Colon (tissue), 2 donors: ENCODE data around the gene NUMBL.

ENCODE experiments used
- FAIRE-seq: peaks from 2 replicates; lab custom pipeline; 2012; peaks lifted over from hg19 to GRCh38; lab: Jason Lieb, UNC
- donor health status: control.
- donor health status: control.

The NUMBL gene

DNA sequence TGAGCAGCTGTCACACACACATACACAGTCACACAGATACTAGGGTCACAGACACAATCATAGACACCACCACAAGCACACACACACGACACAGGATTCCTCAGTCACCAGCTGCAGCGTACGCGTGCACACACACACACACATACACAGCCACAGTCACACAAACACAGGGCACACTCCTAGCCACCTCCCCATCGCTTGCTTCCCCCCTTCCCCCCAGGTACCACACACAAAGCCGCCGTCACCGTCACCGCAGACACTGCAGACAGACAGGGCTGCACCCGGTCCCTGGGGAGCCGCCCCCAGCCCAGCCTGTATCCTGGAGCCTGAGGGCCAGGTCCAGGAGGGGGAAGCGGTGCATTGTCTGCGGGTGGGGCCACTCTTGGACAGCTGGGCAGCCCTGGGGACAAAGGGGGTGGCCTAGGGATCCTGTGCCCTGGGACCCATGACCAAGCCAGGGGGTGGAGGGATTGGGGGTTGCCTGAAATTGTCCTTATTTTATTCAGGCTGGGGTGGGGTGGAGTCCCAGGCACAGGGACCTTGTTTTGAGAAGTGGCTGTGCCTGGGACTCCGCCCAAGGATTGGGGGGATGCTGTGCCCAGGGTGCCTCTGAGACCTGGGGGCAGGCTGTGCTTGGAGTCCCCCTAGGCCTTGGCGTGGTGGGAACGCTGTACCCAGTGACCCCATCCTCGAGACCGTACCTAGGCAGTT is 957 bp downstream of the NUMBL start:
- no peak for FAIRE-seq

DNA sequence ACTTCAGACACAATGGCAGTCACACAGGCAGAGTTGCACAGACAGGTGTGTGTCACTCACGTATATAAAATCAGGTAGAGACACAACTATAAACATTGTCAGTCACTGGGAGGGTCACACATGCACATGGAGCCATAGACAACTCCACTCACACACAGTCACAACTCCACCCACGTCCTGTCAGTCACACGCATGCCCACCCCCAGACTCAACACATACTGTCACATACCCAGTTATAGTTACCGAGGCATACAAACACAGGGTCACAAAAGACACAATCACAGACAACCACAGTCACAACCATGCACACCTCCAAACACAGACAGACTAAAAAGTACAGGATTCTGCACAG is 1.5 kb downstream of the NUMBL start:
- FAIRE-seq, result no peak

DNA sequence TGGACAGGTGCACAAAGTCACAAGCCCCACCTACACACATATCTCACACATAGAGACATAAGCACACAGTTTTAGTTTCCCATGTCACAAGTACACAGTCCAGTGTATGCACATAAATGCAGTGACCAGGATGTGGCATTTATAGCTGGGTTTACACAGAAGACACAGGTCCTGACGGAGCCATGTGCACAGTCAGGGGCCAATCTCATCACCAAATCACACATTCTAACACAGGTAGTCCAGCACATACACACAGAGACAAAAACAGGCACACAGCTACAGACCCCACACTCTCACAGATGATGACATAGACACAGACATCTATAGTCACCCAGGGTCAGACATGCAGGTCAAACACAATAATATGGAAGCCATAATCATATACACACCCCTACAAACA is 2.1 kb downstream of the NUMBL start:
- FAIRE-seq, result no peak

DNA sequence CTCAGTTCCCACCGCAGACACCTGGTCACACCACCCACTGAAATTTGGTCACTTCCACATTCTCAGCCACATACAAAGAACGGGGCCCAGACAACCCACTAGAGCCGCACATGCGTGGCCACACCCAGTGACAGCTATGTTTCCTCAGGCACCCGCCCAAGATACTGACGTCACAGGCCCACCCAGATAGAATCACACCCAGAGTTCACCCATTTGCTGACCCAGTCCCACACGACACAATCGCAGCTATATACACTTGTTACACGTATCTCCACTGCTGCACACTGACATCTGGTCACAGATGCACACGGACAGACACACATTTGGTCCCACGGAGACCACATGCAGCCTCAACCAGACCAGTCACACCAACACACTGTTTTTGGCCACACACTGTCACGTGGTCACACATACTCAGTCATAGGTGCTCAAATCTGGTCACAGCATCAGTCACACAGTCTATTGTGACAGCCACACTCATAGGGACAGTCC is 2.9 kb downstream of the NUMBL start:
- no peak for FAIRE-seq

DNA sequence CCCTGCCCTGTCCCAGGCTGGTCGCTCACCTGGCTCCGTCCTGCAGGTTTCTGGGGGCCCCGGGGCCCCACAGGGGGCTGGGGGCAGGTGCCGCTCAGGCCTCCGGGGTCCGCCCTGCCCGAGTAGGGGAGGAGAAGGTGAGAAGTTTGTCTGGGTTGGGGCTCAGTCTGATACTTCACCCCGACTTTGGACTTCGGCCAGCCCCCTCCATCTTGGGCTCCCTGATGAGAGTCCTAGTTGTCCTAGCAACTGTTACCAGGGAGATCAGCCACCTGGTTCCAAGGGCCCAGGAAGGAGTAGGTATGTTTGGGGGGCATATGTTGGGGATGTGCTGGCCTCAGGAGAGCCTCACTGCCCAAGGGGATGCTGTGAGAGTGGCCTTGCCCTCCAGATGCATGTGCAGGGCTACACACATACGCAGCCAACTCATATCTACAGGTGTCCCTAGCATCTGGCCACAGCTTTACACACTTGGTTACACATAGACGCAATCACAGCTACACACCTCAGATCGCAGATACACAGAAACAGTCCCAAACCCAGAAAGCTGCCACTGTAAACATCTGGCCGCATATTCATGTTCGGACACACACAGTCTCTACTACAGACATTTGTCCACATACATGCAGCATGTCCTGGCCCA is 3.4 kb downstream of the NUMBL start:
- FAIRE-seq, result no peak

DNA sequence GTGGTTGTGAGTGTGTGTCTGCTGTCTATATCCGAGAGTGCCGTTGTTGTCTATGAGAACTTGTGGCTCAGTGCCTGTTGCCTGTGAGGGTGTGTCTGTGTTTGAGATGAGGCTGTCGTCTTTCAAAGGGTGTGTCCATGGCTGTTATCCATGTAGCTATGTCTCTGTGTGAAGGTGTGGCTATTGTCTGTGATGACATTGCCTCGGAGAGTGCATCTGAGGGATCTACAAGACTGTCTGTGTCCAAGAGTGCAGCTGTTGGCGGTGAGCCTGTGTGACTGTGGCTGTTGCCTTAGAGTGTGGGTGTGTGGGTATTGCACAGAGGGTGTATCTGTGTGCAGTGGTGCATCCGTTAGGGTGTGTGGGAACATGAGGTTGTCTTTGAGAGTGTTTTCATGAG is 4.9 kb downstream of the NUMBL start:
- no peak for FAIRE-seq

DNA sequence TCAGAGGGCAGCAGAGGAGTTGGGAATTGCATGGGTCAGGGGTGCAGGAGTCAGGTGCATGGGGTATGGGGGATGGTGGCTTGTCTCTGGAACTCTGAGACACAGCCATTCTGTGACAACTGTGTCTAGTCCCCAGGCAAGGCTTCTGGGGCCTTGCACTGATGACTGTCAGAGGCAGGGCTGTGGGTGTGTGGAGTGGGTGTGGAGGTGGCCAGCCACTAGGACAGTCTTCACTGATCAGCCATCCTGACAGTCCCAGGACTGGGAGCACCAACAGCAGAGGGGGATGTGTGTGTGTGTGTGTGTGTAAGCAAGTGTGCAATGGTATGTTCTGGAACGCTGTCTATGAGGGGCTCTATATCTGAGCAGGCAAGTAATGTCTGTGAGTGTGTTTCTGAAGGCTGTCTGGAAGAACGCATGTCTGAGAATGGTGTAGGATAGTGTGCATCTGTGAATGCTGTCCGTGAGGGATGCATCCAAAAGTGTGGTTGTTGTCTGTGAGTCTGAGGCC is 5.4 kb downstream of the NUMBL start:
- FAIRE-seq, result no peak

DNA sequence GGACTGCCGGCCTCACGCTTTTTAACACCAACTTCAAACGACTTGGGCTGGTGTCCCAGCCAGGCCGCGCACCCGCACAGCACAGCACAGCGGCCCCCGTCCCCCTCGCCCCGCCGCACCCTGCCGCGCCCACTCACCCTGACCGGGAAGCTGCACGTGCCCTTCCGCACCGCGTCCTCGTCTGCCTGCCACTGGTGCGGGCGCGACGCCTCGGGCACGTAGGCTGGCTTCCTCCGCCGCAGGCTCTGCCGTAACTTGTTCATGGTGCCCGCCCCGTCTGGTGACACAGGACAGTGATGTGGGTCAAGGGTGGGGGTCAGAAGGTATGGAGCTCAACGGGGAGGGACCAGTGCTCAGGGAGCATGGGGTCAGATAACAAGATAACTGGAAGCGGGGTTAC is 6.2 kb downstream of the NUMBL start:
- FAIRE-seq, result no peak

DNA sequence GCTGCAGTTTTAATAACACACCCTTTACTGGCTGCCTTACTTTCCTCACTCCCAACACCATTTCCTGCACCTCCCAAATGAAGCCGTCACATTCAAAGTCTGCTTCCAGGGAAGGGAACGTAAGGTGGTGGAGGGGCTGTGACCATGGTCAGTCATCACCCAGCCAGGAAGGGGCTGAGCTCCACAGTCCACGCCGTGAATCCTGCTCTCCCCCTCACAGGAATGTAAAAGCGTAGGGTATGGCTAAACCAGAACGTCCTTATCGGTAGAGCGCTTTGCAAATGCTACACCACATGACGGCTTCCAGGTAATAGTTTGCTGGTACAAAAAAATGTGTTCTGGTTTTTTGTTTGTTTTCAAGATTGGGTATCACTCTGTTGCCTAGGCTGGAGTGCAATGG is 7.0 kb downstream of the NUMBL start:
- no peak for FAIRE-seq

DNA sequence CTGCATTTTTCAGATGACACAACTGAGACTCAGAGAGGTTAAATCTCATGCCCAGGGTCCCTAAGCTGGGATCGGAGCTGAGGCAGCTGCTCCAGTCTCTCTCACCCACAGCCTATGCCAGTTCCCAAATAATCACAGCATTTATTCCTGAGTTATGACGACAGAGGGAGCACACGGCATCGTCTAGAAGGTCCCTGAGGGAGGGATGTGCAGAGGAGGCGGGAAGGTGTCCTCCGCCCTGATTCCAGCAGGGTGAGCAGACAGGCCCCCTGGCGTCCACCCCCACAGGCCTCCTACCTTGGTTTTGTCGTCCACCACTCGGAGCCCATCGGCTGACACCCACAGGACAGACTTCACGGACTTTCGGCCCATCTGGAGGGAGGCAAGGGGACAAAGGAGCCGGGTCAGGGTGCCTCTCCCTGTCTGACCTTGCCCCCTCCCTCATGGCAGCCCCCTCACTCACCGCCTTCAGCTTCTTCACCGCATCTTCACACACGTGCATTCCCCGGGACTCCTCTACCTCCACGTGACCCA is 8.0 kb downstream of the NUMBL start:
- no peak for FAIRE-seq

DNA sequence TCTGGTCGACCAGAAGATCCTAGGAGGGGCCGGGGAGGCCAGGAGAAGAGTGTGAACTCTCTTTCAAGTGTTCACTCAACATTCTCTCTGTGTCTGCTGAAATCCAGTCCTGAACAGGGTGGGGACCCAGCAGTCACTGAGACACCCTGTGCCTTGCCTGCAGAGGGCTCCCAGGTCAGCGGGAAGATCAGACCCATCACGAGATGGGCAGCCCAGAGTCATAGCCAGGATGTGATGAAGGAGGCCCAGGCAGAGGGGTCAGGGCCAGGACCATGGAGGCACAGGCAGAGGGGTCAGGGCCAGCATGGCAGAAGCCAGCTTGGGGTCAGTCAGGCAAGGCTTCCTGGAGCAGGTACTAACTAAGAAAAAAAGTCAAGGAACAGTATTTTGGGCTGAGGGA is 9.4 kb downstream of the NUMBL start:
- FAIRE-seq, result no peak

DNA sequence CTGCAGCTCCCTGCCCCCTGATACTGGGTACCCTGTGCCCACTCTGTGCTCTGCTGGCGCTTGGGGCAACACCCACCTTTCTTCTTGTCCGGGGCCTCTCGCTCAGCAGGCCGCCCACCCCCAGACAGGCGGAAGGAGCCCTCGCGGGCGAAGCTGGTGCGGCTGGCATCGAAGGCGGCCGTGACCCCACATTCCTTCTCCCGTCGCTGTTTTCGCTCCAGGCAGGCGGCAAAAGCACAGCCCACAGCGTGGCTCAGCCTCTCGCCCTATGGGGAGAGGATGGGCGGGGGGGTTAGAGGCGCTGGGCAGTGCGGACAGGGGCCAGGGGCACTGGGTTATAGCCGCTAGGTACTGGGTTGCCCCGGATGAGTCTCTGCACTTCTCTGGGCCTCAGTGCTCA is 13.3 kb downstream of the NUMBL start:
- no peak for FAIRE-seq

DNA sequence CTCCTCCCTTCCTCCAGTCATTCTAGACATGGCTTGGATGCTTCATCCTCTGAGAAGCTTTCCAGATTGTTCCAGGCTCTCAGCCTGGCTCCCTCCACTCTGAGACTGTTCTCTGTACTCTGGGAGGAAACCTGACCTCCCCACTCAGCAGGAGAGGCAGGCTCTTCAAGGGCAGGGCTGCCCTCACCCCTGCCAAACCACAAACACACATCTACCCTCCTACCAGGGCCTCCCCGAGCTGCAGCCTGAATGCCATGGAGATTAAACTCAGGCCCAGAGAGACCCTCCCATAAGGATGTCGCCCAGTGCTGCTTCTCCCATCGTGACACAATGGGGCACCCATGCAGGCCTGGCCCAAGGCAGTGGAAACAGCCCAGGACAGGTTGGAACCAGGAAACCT is 16.2 kb downstream of the NUMBL start:
- no peak for FAIRE-seq

DNA sequence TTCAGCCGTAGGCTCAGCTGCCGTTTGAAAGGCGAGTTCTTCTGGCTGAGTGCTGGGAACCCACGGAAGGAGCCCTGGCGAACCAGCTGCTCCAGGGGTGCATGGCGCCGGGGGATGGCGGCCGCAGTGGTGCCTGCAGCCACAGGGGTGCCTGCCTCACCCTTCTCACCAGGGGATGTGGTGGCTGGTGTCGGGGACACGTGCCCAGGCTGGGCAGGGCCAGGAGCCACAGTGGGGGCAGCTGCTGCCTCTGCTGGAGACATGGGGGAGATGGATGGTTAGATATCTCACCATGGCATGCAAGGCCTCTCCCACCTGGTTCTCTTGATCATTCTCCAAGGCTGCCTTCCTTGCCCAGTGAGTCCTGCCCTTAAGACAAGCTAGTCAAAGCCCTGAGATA is 17.1 kb downstream of the NUMBL start:
- FAIRE-seq, result no peak

DNA sequence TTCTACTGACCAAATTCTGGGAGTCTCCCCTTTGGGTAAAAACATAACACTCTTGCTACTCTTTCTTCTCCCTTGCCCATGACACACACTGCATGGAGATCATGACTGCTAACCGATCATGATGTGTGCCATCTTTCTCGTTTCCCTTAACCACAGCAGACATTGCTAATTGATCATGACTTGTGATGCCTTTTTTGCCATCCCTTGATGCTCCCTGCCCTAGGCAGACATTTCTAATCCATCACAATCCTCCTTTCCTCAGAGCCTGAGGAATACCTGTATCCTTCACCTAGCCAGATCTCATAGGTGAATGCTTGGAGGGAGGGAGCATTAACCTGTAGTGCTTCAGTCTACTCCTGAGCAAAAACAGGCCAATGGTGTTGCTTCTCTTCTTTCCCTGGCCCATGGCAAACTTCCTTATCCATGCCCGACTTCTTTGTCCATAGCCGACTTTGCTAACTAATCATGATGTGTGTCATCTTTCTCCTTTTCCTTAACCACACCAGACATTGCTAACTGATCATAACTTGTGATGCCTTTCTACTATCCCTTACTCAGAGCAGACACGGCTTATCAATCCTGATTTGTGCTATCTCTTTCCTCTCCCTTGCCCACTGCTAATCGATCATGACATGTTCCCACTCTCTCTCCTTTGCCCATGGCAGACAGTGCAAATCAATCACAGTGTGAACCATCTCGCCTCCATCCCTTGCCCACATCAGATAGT is 17.7 kb downstream of the NUMBL start:
- no peak for FAIRE-seq

DNA sequence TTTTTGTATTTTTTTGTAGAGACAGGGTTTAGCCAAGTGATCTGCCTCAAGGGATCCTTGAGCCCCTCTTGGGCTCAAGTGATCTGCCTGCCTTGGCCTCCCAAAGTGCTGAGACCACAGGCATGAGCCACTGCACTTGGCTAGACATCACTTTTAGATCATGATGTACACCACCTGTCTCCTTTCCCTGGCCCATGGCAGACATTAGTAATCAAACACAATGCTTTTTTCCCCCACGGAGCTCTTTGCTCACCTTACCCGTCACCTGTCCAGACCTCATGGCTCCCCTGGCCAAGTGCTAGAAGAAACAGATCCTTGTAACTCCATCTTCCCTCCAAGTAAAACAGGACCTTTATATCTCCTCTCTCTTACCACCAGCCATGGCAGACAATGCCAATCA is 18.4 kb downstream of the NUMBL start:
- FAIRE-seq, result no peak

DNA sequence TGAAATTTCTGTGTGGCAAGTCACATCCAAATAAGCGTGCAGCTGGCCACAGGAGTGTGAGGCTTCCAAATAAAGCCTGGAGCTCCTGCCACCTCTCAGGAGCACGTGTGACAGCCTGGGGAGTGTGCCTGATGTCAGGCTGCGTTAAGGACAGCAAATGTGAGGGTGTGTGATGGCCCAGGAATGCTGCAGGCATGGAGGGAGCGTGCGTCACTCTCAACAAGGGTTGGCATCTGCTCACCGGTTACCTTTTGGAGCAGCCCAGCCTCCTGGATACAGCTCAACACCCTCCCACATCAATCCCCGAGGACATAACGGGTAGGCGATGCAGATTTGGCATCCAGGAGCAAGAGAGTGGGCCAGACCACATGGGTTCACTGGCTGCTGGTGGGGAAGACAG is 19.0 kb downstream of the NUMBL start:
- no peak for FAIRE-seq

DNA sequence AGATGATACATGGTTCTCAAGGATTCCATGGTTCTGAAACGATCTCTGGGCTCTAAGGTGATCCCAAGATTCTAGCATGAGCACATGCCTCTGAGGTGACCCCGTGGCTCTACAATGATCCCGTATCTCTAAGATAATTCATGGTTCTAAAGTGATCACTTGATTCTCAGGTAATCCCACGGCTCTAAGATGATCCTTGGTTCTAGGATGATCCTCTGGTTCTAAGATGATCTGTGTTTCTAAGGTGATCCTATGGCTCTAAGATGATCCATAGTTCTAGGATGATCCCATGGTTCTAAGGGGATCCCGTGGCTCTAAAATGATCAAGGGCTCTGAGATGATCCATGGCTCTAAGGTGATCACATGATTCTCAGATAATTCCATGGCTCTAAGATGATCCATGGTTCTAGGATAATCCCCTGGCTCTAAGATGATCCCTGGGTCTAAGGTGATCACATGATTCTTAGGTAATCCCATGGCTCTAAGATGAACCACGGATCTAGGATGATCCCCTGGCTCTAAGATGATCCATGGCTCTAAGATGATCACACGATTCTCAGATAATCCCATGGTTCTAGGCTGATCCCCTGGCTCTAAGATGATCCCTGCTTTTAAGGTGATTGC is 21.3 kb downstream of the NUMBL start:
- FAIRE-seq, result no peak

DNA sequence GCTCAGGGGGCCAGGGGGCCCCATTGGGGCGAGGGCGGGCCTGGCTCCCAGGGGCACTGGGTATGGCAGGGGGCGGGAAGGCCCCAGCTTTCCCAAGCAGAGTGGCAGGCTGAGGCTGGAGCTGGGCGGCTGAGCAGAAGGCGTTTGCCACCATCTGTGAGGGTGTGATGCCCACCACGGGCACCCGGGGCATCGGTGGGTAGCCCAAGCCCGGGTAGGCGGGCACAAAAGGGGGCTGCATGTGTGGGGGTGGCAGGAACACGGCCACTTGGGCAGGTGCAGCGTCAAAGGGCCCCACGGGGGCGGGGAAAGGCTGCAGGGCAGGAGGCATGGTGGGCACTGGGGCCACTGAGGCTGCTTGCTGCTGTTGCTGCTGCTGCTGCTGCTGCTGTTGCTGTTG is 22.8 kb downstream of the NUMBL start:
- FAIRE-seq, result no peak

DNA sequence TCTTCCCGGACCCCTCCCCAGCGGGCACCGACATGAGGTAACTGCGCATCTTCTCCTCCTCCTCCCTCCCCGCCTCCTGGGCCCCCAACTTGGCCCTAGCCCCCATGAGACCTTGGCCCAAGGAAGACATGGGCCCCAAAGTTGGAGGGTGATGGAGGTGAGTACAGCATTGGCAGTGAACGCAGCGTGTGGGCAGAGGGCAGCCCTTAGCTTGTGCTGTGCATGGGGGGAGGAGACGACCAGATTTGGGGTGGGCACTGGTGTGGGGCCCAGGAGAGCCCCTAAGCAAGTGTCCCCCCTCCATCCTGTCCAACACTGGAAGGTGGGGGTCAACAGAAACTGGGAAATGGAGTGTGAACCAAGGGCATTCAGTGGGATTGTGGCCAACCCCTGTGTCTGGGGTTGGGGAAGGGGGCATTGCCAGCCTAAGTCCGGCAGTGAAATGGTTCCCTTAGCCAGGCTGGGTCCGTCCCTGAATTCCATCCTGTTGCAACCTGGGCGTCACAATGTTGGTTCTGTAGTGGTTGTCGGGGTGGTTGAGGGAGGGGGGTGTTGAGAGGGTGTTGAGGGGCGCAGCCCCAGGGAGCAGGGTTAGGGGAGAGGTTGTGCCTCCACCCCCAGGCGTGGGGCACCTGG is 23.5 kb downstream of the NUMBL start:
- no peak for FAIRE-seq

DNA sequence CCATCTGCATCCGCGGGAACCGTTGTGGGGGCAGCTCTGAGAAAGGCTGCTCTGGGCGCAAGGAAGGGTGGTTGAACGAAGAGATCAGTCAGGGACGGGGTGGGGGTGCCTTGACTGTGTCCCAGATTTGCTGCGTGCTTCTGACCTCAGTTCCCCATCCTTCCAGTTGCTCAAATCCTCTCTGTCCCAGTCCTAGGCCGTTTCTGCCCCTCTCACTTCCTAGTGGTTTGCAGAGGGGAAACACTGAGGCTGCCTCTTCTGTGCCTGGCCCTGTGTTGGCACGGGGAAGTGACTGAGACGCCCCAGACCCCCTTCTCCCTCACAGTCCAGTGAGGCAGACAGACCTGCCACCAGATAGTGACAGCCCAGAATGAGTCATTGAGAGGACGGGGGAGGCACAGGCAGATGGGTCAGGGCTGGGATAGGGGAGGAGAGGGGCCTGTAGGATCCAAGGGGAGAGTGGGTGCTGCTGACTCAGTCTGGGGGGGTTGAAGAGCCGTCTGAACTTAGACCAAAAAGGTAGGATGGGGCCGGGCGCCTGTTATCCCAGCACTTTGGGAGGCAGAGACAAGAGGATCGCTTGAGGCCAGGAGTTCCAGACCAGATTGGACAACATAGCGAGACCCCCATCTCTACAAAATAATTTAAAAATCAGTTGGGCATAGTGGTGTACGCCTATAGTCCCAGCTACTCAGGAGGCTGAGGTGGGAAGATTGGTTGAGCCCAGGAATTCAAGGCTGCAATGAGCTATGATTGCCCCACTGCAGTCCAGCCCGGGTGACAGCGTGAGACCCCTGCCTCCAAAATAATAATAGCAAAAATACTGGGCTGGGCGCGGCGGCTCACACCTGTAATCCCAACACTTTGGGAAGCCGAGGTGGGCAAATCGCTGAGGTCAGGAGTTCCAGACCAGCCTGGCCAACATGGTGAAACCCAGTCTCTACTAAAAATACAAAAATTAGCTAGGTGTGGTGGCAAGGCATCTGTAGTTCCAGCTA is 26.5 kb downstream of the NUMBL start:
- no peak for FAIRE-seq
